ENCODE measurements around the gene NR6A1.

NR6A1 gene

GRCh38 chr9:124489222-124489621, 281.9 kb downstream of the NR6A1 start:
- DNase-seq (ENCODE audit: low spot score): no peak

- DNase-seq (ENCODE audit: low spot score): no peak
These were observed 282.4 kb downstream of the NR6A1 start for GRCh38 chr9:124488641-124489210.

GRCh38 chr9:124487260-124488182, 283.6 kb downstream of the NR6A1 start:
- no peak for DNase-seq (ENCODE audit: low spot score)

DNA sequence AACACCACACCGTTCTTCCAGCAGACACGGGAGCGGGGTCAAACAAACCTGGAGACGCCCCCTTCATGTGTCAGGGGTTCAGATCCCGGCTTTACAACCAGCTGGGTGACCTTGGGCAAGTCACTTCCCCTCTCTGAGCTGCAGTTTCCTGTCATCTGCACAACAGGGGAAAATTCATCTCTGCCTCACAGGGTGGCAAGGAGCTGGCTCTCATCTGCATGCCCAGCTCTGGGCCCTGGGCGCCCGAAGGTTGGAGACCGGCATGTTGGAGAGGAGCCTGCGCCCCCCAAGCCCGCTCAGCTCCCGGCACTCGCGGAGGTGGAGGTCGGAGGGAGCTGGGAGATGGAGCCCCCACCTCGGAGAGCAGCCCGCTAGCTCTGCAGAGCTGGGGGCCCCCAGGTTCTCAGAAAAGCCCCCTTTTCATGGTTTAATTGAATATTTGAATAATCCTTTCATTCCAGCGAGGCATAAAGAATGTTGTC, 284.3 kb downstream of the NR6A1 start:
- no peak for DNase-seq (ENCODE audit: low spot score)

DNA sequence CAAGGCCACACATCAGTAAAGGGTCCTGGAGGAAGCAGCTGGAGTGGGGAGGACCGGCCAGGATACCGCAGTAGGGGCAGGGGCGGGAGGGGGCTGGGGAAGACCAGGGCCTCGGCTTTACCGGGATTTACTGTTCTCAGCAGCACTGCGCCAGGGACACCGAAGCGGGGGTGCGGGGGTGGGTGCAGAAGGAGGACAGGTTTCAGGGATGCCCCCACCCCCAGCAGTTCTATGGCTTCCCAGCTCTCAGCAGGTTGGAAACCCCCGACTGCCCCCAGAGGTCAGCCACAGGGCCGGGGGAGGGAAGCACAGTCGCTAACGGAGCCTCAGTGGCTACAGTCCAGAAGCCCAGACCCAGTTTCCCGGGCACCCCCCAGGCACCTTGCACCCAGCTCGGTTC, 285.2 kb downstream of the NR6A1 start:
- no peak for DNase-seq (ENCODE audit: low spot score)

GRCh38 chr9:124485201-124485600, 285.9 kb downstream of the NR6A1 start:
- no peak for DNase-seq (ENCODE audit: low spot score)

DNA sequence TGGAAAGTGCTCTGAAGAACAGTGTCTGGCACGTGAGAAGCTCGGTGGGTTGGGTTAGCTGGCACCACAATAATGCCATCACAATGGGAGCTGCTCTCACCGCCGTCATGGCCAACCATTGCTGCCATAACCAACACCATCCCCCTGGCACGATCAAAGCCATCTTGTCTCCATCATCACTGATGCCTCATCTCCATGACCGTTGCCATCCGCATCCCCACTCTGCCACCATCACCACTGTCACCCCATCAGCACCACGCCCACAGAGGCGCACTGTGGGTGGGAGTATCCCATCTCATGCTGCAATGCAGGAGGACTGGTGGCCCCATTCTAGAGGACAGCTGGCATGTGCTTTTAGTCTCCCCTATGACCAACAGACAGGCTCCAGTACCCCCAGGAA, 287.6 kb downstream of the NR6A1 start:
- no peak for DNase-seq (ENCODE audit: low spot score)

DNA sequence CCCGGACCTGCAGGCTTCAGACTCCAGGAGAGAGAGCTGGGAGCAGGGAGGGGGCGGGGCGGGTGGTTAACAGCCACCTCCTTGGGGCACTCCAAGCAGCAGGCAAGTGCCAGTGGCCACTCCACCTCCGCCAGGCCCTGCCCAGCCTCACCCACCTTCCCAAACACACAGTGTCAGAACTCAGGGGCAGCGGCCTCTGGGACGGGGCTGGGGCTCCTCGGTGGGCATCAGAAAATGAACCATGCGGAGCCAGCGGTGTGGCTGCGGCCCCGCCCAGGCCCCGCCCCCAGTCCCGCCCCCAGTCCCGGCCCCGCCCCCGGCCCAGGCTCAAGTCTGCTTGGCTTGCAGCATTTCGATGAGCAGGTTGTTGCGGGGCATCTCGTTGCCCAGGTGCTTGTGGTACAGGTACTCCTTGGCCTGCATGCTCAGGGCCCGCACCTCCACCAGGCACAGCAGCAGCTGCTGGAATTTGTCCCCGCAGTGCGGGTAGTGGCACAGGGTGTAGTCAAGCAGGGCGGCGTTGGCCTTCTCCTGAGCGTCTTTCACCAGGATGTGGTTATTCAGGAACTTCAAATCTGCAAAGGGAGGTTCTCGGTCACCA, 288.6 kb downstream of the NR6A1 start:
- no peak for DNase-seq (ENCODE audit: low spot score)

DNA sequence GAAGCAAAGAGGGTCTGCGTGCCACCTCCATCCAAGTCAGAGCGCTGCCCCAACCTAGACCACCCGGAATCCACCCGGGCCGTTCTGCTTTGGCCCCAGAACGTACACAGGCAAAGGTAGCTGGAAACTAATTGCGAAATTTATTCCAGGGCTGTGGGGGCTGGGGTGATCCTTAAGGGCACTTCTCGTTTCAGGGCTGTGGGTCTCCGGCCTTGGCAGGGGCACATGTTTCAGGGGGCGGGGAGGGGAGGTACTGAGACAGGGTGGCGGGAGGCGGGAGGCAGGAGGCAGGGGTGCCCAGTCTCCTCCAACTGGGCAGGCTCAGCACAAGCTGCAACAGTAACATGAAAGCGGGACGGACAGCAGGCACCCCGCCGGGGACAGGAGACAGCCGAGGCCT, 290.0 kb downstream of the NR6A1 start:
- no peak for DNase-seq (ENCODE audit: low spot score)

GRCh38 chr9:124480621-124480981, 290.5 kb downstream of the NR6A1 start:
- DNase-seq (ENCODE audit: low spot score): no peak

- DNase-seq (ENCODE audit: low spot score): no peak
These were observed 291.0 kb downstream of the NR6A1 start for GRCh38 chr9:124479947-124480620.

DNA sequence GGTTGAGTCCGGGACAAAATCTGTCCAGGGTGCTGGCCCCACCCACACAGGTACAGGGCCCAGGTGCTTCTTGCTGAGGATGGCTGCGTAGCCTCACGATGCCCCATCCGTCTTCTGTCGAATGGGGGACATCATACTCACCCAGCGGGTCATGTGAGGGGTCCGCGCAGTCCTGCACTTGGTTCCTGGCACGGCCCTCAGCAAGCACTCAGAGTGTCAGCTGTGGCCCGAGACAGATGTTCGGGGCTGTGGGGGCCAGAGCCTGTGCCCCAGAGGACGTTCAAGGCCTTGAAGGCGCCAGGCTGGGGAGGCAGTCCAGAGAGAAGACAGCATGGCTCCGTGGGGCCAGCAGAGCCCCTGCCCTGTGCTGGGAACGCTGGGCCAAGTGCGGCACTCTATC, 291.7 kb downstream of the NR6A1 start:
- no peak for DNase-seq (ENCODE audit: low spot score)

DNA sequence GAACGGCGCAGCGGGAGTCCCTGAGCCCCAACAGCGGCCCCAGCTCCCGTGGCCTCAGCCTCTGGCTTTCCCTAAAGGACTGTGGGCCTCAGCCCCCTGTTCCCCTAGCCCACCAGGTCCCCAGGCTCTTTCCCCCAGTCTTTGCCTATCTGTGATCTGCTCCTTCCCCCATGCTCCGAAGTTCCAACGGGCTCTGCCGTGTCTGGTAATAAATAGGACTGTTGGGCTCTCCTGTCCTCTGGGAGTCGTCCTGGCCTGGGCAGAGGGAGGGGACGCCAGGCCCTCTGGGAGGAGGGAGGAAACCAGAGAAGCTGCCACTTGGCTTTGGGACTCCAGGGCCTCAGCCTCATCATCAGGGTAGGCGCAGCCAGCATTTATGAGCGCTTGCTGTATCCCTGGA, 292.8 kb downstream of the NR6A1 start:
- DNase-seq (ENCODE audit: low spot score): no peak

- DNase-seq (ENCODE audit: low spot score): no peak
These were observed 293.3 kb downstream of the NR6A1 start for GRCh38 chr9:124477648-124478285.

GRCh38 chr9:124477211-124477647, 293.9 kb downstream of the NR6A1 start:
- DNase-seq (ENCODE audit: low spot score): no peak

GRCh38 chr9:124475868-124476690, 295.0 kb downstream of the NR6A1 start:
- DNase-seq (ENCODE audit: low spot score): no peak

- DNase-seq (ENCODE audit: low spot score): no peak
These were observed 295.8 kb downstream of the NR6A1 start for GRCh38 chr9:124475158-124475867.

DNA sequence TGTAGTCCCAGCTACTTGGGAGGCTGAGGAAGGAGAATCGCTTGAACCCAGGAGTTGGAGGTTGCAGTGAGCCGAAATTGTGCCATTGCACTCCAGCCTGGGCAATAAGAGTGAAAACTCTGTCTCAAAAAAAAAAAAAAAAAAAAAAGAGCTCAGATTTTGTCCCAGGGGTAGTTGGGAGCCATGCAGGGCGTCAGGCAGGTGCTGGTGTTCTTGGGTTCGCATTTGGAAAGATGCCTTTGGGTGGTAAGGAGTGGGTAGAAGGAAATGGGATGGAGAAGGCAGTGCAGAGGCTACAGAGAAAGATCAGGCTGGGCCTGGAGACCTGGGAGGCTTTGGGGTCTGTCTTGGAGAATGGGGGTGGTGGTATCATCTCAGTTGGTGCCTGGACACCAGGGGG, 297.0 kb downstream of the NR6A1 start:
- no peak for DNase-seq (ENCODE audit: low spot score)

GRCh38 chr9:124473310-124473709, 297.8 kb downstream of the NR6A1 start:
- no peak for DNase-seq (ENCODE audit: low spot score)

DNA sequence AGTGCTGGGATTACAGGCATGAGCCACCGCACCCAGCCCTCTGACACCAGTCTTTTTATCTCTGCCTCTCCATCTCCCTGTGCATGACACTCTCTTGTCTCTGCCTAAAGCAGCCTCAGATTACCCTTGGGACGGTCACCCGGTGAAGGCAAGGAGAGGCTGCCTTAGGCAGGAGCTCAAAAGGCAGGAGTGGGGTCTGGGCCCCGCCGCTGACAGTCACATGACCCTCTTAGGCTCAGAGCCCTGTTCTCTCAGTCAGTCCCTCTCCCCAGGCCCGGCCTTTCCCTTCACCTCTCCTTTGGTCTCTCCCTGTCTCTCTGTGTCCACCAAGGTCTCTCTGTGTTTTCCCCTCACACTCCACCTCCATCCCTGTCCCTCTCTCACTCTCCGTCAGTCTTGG, 298.3 kb downstream of the NR6A1 start:
- DNase-seq (ENCODE audit: low spot score): no peak

Data from Ammon's horn (tissue), 1 donor.